Heart right ventricle (tissue), 16 donors: Measurements from ENCODE around the gene FBN3. TPM values are rescaled to one million over a fixed set of nuclear protein-coding genes. Genes with fewer than 3 reads are reported as not detected.

ENCODE experiments used
- ATAC-seq, 8 donors: fragments of 200-7000 bp; cut with Tn5 transposase; one replicate each; pipeline ENCODE4 v1.9.1; 2020; ENCODE audit warnings: mild to moderate bottlenecking in 8 of 8, moderate library complexity in 8 of 8, moderate number of reproducible peaks in 1 of 8
- DNase-seq, 2 donors: peaks; one replicate each; pipeline ENCODE4 v3.0.0-alpha.2; 2020
- H3K27ac ChIP-seq, 10 donors: fragments of 200-600 bp; sonication (generic) in 2 of 10; one replicate each; pipeline versions ENCODE4 v1.5.0 to v1.8.0; 2020 to 2022; ENCODE audit warnings: mild to moderate bottlenecking in 3 of 10
- H3K27me3 ChIP-seq, 7 donors: fragments of 200-600 bp; one replicate each; pipeline ENCODE4 v1.8.0; 2021 to 2022; ENCODE audit warnings: mild to moderate bottlenecking in 2 of 7
- H3K36me3 ChIP-seq, 9 donors: fragments of 200-600 bp; sonication (generic) in 1 of 9; one replicate each; pipeline versions ENCODE4 v1.5.0 to v1.8.0; 2020 to 2022; ENCODE audit warnings: mild to moderate bottlenecking in 2 of 9
- H3K4me1 ChIP-seq, 9 donors: fragments of 200-600 bp; sonication (generic) in 1 of 9; one replicate each; pipeline versions ENCODE4 v1.5.0 to v1.8.0; 2020 to 2022; ENCODE audit warnings: mild to moderate bottlenecking in 4 of 9
- H3K4me3 ChIP-seq, 10 donors: fragments of 200-600 bp; sonication (generic) in 2 of 10; one replicate each; pipeline versions ENCODE4 v1.5.0 to v1.8.0; 2020 to 2022; ENCODE audit warnings: mild to moderate bottlenecking in 7 of 10, moderate library complexity in 2 of 10
- H3K9me3 ChIP-seq, 11 donors: fragments of 200-600 bp in 10 of 11; sonication (generic) in 2 of 11; one replicate each; pipeline versions ENCODE4 v1.5.0 to v1.8.0; 2013 to 2022; ENCODE audit warnings: mild to moderate bottlenecking in 2 of 11, control low read depth in 1 of 11, moderate library complexity in 1 of 11
- WGBS, 2 donors: extraction: QIAGEN DNeasy Blood & Tissue Kit; methylation state at CpG; one replicate each; pipeline ENCODE4 v1.1.7; 2013; ENCODE audit warnings: inconsistent platforms in 1 of 2; 5-methylcytosine and 5-hydroxymethylcytosine counted together
- intact Hi-C, 10 donors: fragments of 100-400 bp; cut with DNase I; formaldehyde crosslinking; loops; one replicate each; pipeline versions ENCODE4 v1.11.1 to v1.14.2; 2022
- polyA plus RNA-seq, 2 donors: library from polyadenylated mRNA; stranded (reverse); fragments of 200-250 nt; gene quantifications; one replicate each; pipeline ENCODE4 v1.2.3, GENCODE V29; 2013
- total RNA-seq, 10 donors: library from RNA; stranded (reverse); fragmentation: NEBNext Ultra II Directional in 3 of 10; extraction: Animal tissue kit (Norgen Biotek cat#: 25700) in 3 of 10; gene quantifications; one replicate each; pipeline versions ENCODE4 v1.2.1 to v1.2.4, GENCODE V29; 2021 to 2023
- TF ChIP-seq, protein P1 (sequence below), 9 donors: fragments of 200-600 bp; sonication (generic) in 2 of 9; IDR thresholded peaks; one replicate each; pipeline versions ENCODE4 v1.5.0 to v1.8.0; 2021 to 2022; ENCODE audit warnings: antibody characterized with exemption in 9 of 9, mild to moderate bottlenecking in 5 of 9, moderate library complexity in 1 of 9
- donor health status: Arrhythmogenic right ventricular cardiomyopathy.
- donor health status: ischemic (EF 13 %, LVEDD 7.1; RV severe dilation, severe dysfunction).
- donor health status: healthy with polysubstance abuse.
- donor health status: DM: no; HTN: yes; CAD: no.
- donor health status: DM: no; HTN: no; CAD: no.
- donor health status: ischemic (EF 25% LVEDD 6.9; RV normal size, moderate dysfunction).
- donor health status: ischemic (EF 25% LVEDD 5.7; RV mildly dilated, moderate dysfunction).
- donor health status: healthy.
- donor health status: DM: yes; HTN: yes; CAD: no.
- donor health status: Ischemic cardiomyopathy.
- donor health status: ischemic (EF 35%, LVEDD 5.7; RV mildly dilated, moderate dysfunction).
- donor health status: nonischemic (EF 11% LVEDD 7.7; RV severe dilation, severe dysfunction).
- donor health status: DM: yes; HTN: yes; CAD: no.
- donor health status: PGD.
- donor health status: ischemic (EF 29% LVEDD 5.4; RV normal size, mild dysfunction).
- donor health status: nonischemic (EF 23%, LVEDD 6.1; RV moderate dilation, normal function).

FBN3 gene
- total and polyA plus RNA-seq, 12 donors: 0.05 to 0.26 (median 0.06) TPM; not detected in 9

- 91 to 94% methylated on average over 9 of the region's 9 CpGs for WGBS, 2 donors
- Histone ChIP-seq H3K4me1 (no peaks in the 10 kb centered on the region), H3K36me3 (no peaks in the 10 kb centered on the region), H3K27me3 (no peaks in the 10 kb centered on the region), H3K27ac (no peak overlapping the region), H3K9me3 (no peaks in the 10 kb centered on the region), H3K4me3 (no peak overlapping the region)
- ATAC-seq (no peak), DNase-seq (no peak)
- TF ChIP-seq, protein P1, sequence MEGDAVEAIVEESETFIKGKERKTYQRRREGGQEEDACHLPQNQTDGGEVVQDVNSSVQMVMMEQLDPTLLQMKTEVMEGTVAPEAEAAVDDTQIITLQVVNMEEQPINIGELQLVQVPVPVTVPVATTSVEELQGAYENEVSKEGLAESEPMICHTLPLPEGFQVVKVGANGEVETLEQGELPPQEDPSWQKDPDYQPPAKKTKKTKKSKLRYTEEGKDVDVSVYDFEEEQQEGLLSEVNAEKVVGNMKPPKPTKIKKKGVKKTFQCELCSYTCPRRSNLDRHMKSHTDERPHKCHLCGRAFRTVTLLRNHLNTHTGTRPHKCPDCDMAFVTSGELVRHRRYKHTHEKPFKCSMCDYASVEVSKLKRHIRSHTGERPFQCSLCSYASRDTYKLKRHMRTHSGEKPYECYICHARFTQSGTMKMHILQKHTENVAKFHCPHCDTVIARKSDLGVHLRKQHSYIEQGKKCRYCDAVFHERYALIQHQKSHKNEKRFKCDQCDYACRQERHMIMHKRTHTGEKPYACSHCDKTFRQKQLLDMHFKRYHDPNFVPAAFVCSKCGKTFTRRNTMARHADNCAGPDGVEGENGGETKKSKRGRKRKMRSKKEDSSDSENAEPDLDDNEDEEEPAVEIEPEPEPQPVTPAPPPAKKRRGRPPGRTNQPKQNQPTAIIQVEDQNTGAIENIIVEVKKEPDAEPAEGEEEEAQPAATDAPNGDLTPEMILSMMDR (IDR thresholded peaks at IDR 0.05): no peak
- intact Hi-C loops: no loop called here
Observed at GRCh38 chr19:8174706-8175105, 25.3 kb upstream of the FBN3 start.

- ATAC-seq (no peak), DNase-seq (no peak)
- Histone ChIP-seq H3K4me1 (no peaks in the 10 kb centered on the region), H3K36me3 (no peaks in the 10 kb centered on the region), H3K27ac (no peak overlapping the region), H3K27me3 (no peaks in the 10 kb centered on the region), H3K9me3 (no peaks in the 10 kb centered on the region), H3K4me3 (no peak overlapping the region)
- TF ChIP-seq, protein P1 (IDR thresholded peaks at IDR 0.05): no peak
- intact Hi-C loops: no loop called here
- WGBS, 2 donors: 96 to 99% methylated on average over 7 of the region's 7 CpGs
Observed at GRCh38 chr19:8168537-8168936, 19.1 kb upstream of the FBN3 start.

- Histone ChIP-seq H3K36me3 (no peaks in the 10 kb centered on the region), H3K9me3 (no peaks in the 10 kb centered on the region), H3K4me3 (no peak overlapping the region), H3K27me3 (no peaks in the 10 kb centered on the region), H3K4me1 (no peaks in the 10 kb centered on the region), H3K27ac (no peak overlapping the region)
- WGBS, 2 donors: 61% methylated on average over 6 of the region's 6 CpGs
- intact Hi-C loops: no loop called here
- no peak for ATAC-seq
- no peak for DNase-seq
- TF ChIP-seq, protein P1 (IDR thresholded peaks at IDR 0.05): no peak
Observed at GRCh38 chr19:8167985-8168384, 18.6 kb upstream of the FBN3 start.

DNA sequence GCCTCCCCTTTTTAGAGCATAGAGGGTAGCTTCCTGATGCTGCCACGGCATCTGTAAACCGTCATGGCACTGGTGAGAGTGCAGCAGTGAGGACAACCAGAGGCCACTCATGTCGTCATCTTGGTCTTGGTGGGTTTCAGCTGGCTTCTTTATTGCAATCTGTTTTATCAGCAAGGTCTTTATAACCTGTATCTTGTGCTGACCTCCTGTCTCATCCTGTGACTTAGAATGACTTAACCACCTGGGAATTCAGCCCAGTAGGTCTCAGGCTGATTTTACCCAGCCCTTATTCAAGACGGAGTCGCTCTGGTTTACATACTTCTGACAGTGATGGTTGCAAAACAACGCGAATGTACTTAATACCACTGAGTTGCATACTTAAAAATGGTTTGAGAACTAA lies 14.4 kb upstream of the FBN3 start:
- Histone ChIP-seq H3K27me3 (no peaks in the 10 kb centered on the region), H3K9me3 (no peaks in the 10 kb centered on the region), H3K4me1 (no peaks in the 10 kb centered on the region), H3K27ac (no peak overlapping the region), H3K4me3 (no peak overlapping the region), H3K36me3 (no peaks in the 10 kb centered on the region)
- ATAC-seq (no peak), DNase-seq (no peak)
- WGBS, 2 donors: 48 to 50% methylated on average over 7 of the region's 7 CpGs
- intact Hi-C loops: loop anchor here in 1 of 10 donors (5.0 kb wide), 1 partner anchor 79 kb away; no protein-coding TSS in a partner anchor
- TF ChIP-seq, protein P1 (IDR thresholded peaks at IDR 0.05): no peak
